Ectodermal cell (in vitro differentiated cells): Measurements from ENCODE around the gene AKAP5. TPM values are rescaled to one million over a fixed set of nuclear protein-coding genes. Genes with fewer than 3 reads are reported as not detected.
A peak's percentile ranks its signal among the peaks of the same experiment; 100 is the strongest.

ENCODE experiments used
- H3K27ac ChIP-seq: 2 replicates; pipeline ENCODE4 v1.7.0; 2013; ENCODE audit warnings: mild to moderate bottlenecking, low read depth, low read length; ENCODE audit not compliant: insufficient read depth, poor library complexity, severe bottlenecking
- H3K27me3 ChIP-seq: 2 replicates; pipeline ENCODE4 v1.7.0; 2013; ENCODE audit warnings: mild to moderate bottlenecking, low read length; ENCODE audit not compliant: insufficient read depth, control insufficient read depth, poor library complexity, severe bottlenecking
- H3K36me3 ChIP-seq: one replicate; pipeline ENCODE4 v1.7.0; 2013; ENCODE audit warnings: low read length; ENCODE audit not compliant: control insufficient read depth, insufficient read depth
- H3K4me1 ChIP-seq: one replicate; pipeline ENCODE4 v1.7.0; 2013; ENCODE audit warnings: low read length; ENCODE audit not compliant: control insufficient read depth, insufficient read depth
- H3K4me3 ChIP-seq: 2 replicates; pipeline ENCODE4 v1.7.0; 2013; ENCODE audit warnings: low read depth, low read length, control low read depth; ENCODE audit not compliant: insufficient read depth
- H3K9me3 ChIP-seq: 2 replicates; pipeline ENCODE4 v1.7.0; 2013; ENCODE audit warnings: mild to moderate bottlenecking, low read length, moderate library complexity; ENCODE audit not compliant: control insufficient read depth
- WGBS, 2 experiments: methylation state at CpG; one replicate each; pipeline ENCODE4 v1.1.7; 2013; ENCODE audit warnings: missing lambda C conversion rate in 2 of 2; 5-methylcytosine and 5-hydroxymethylcytosine counted together
- polyA plus RNA-seq, 4 experiments: library from polyadenylated mRNA; stranded (reverse); fragments of 50-300 nt; gene quantifications; one replicate each; pipeline ENCODE4 v1.2.3, GENCODE V29; 2013

Gene AKAP5, protein sequence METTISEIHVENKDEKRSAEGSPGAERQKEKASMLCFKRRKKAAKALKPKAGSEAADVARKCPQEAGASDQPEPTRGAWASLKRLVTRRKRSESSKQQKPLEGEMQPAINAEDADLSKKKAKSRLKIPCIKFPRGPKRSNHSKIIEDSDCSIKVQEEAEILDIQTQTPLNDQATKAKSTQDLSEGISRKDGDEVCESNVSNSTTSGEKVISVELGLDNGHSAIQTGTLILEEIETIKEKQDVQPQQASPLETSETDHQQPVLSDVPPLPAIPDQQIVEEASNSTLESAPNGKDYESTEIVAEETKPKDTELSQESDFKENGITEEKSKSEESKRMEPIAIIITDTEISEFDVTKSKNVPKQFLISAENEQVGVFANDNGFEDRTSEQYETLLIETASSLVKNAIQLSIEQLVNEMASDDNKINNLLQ
- polyA plus RNA-seq (2013, experiment 1 of 4): 1.7 TPM
- 2.0 TPM for polyA plus RNA-seq (2013, experiment 2 of 4)
- 1.6 TPM for polyA plus RNA-seq (2013, experiment 3 of 4)
- polyA plus RNA-seq (2013, experiment 4 of 4): 1.3 TPM

DNA sequence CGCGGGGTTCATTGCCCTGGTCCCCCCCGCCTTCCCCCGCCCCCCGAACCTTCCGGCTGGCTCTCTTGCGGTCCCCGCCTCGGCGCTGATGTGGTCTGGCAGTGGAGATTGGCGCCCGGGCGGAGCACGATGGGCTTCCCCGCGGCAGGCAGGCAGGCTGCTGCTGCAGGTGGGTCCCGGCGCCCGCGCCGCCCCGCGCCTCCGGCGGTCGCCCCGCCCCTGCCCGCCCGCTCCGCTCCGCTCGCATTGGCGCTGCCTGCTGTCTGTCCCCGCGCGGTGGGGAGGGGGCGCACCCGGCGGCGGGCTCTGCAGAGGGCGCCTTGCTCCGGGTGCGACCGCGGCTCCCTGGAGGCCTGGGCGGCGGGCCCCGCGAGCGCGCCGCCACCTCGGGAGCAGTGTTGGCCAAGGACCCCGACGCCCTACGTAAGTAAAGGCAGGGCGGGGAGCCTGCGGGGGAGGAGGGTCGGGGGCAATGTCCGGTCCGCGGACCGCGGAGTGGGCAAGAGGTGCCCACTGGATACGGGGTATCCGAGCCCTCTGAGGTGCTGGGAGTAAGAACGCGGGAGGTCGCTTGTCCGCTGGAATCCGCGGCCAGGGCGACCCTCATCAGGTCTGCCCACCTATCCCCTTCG, at the start of gene AKAP5:
Gene AKAP5 (plus strand): TSS at position 309 of the 632 bp plus-strand sequence. CDS start 2,896 bp downstream, outside the sequence.
- Histone ChIP-seq H3K27ac (no peak within 1 kb of the TSS), H3K27me3 (peaks cover 23% of the 10 kb centered on the region), H3K9me3 (no peaks in the 10 kb centered on the region), H3K4me3 (peak within 1 kb of the TSS; percentile 72), H3K4me1 (no peaks in the 10 kb centered on the region), H3K36me3 (no peaks in the 10 kb centered on the region)
- WGBS, 2 experiments: 0 to 1% methylated on average over 74 of the region's 74 CpGs

DNA sequence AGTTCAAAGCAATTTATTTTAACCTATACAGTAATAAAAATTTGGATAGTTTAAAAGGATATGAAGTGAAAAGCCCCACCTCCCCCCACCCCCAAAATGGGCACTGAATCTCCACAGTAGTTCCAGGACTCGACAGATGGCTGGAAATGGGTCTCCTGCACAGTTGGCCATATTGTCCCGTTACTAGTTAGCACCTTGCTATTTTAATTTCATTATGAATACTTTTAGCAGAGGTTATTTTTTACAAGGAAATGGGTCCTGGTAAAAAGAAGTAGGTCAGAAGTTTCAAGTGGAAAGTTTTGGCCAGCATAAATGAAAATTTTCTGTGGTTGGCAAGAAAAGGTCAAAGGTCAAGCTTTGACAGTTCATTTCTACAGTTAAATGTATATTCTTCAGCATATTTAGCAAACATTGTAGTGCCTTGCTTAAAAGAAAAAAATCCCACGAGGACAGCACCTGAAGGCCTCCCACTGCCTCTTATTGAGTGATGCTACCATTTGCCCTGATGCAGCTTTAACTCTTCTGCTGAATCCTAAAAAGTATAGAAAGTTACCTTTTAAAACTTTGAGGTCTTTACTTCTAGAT, 48.9 kb upstream of the AKAP5 start:
- Histone ChIP-seq H3K4me1 (no peaks in the 10 kb centered on the region), H3K27me3 (no peaks in the 10 kb centered on the region), H3K36me3 (peaks cover 37% of the 10 kb centered on the region), H3K9me3 (no peaks in the 10 kb centered on the region), H3K4me3 (no peak overlapping the region), H3K27ac (no peak overlapping the region)
- 84 to 90% methylated on average over 2 to 3 of the region's 3 CpGs for WGBS, 2 experiments

DNA sequence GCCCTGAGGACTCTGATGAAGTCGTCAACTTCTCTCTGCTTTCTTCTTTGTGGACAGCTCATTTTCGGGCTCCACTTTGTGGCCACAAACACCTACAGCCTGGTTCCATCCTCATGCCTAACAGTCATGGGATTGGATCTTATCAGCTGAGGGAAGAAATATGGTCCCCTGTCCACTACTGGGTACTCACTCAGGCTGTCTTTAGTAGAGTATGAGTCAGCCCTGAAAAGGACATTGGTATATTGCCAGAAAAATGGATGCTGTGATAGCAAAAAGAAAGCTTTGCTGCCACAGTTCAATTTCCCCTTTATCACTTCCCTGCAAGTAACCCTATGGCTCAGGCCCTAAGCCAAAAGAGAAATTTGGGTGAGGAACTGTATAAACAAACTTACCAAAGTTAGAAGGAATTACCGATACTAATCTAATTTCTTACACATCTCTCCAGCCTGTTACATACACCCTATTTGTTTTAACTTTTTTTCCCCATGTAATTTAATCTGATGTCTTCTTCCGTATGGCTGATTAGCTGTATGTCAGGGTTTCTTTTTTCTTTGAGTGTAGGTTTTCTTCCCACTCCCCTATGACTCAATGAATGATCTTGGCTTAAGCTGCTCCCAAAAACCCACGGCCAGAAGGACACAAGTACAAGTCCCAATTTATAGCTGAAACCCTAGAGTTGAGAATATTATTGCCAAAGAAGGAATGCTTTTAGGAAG, 48.1 kb upstream of the AKAP5 start:
- H3K27ac ChIP-seq: no peak overlapping the region
- H3K4me3 ChIP-seq: no peak overlapping the region
- 96 to 99% methylated on average over 4 to 5 of the region's 5 CpGs for WGBS, 2 experiments
- H3K36me3 ChIP-seq: peaks cover 33% of the 10 kb centered on the region
- no peaks in the 10 kb centered on the region for H3K9me3 ChIP-seq
- H3K27me3 ChIP-seq: no peaks in the 10 kb centered on the region
- no peaks in the 10 kb centered on the region for H3K4me1 ChIP-seq

DNA sequence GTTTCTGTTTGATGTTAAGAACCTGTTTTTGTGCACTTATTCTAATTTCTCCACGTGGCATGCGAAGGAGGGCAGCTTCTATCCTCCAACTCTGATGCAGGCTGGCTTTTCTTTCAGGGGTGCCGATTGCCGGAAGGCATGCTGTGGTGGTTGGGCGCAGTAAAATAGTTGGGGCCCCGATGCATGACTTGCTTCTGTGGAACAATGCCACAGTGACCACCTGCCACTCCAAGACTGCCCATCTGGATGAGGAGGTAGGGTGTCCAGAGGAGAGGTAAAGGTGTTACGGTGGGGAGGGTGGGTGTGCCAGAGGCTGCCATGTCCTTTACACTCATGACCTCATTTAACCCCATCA, 47.6 kb upstream of the AKAP5 start:
- no peaks in the 10 kb centered on the region for H3K27me3 ChIP-seq
- H3K36me3 ChIP-seq: peaks cover 34% of the 10 kb centered on the region
- H3K4me3 ChIP-seq: no peak overlapping the region
- no peak overlapping the region for H3K27ac ChIP-seq
- no peaks in the 10 kb centered on the region for H3K9me3 ChIP-seq
- WGBS, 2 experiments: 98 to 99% methylated on average over 6 of the region's 7 CpGs
- no peaks in the 10 kb centered on the region for H3K4me1 ChIP-seq

DNA sequence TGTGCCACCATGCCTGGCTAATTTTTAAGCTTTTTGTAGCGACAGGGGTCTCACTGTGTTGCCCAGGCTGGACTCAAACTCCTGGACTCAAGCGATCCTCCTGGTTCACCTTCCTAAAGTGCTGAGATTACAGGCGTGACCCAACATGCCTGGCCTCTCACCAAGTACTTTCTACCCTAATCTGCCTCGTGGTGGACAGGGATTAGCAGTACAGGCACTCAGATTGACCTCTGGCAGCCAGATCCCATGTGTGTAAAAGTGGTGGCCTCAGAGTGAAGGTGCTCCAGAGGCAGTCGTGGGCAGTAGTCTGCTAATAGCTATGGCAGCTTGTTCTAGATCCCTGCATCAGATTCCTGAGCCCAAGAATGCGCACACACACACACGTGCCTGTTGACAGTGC, 46.3 kb upstream of the AKAP5 start:
- Histone ChIP-seq H3K4me3 (no peak overlapping the region), H3K36me3 (peaks cover 35% of the 10 kb centered on the region), H3K27me3 (no peaks in the 10 kb centered on the region), H3K9me3 (no peaks in the 10 kb centered on the region), H3K4me1 (no peaks in the 10 kb centered on the region), H3K27ac (no peak overlapping the region)
- 90 to 91% methylated on average over 7 of the region's 7 CpGs for WGBS, 2 experiments

DNA sequence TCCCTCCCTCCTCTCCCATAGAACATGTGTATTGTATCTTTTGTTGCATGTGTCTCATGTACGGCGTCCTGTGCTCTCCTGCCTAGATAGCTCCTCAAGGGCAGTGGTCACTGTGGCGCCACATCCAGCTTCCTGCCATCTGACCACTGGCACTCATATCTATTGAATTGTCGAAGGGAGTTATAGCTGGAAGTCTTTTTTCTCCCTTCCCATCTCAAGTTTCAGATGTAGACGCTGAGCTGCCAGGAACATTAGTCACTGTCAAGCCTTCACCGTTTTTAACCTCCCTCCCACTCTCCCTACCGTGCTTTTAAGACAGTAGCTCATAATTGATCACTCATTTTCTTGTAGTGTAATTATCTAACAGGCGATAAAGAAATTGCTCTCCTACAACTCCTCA, 44.1 kb upstream of the AKAP5 start:
- H3K4me3 ChIP-seq: no peak overlapping the region
- H3K27ac ChIP-seq: no peak overlapping the region
- 89 to 91% methylated on average over 8 of the region's 8 CpGs for WGBS, 2 experiments
- H3K9me3 ChIP-seq: no peaks in the 10 kb centered on the region
- no peaks in the 10 kb centered on the region for H3K27me3 ChIP-seq
- H3K4me1 ChIP-seq: no peaks in the 10 kb centered on the region
- H3K36me3 ChIP-seq: peaks cover 23% of the 10 kb centered on the region

DNA sequence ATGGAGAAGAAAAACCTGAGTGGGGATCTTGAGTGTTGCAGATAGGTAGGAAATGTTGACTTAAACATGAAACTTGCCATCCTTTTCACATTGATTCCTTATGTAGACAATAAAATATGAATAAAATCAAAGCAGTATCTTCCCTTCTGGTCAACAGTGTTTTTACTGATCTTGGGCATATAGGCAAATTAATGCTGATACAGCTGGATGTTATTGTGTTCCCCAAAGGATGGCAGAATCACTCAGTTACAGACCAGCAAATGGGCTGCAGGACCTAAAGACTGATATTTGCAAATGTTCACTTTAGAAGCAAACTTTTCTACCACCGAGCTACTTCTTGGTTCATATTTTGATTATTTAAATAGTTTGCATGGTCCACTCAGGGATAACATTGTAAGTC, 43.3 kb upstream of the AKAP5 start:
- Histone ChIP-seq H3K9me3 (no peaks in the 10 kb centered on the region), H3K27me3 (no peaks in the 10 kb centered on the region), H3K4me3 (no peak overlapping the region), H3K27ac (no peak overlapping the region), H3K4me1 (no peaks in the 10 kb centered on the region), H3K36me3 (peaks cover 24% of the 10 kb centered on the region)
- WGBS, 2 experiments: 100% methylated on average over 1 of the region's 1 CpG

DNA sequence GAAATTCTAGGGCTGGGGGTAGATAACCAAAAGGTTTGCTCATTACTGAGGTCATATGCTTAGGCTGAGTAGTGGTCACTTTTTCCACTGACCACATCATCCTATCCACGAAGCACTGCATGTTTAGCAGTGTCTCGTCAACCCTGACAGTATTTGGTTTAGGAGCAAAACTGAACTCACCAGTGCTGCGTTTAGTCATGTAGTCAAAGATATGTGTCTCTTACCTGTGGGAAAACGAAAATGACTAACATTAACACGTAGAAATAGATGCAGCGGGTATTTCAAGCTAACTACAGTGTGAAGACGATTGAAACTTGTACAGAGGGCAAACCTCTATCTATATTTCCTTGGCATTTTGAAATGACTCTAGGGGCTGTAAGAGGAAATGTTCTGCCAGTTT, 42.5 kb upstream of the AKAP5 start:
- H3K4me3 ChIP-seq: no peak overlapping the region
- H3K36me3 ChIP-seq: peaks cover 30% of the 10 kb centered on the region
- H3K27ac ChIP-seq: no peak overlapping the region
- no peaks in the 10 kb centered on the region for H3K27me3 ChIP-seq
- WGBS, 2 experiments: 95 to 97% methylated on average over 7 of the region's 7 CpGs
- H3K9me3 ChIP-seq: no peaks in the 10 kb centered on the region
- H3K4me1 ChIP-seq: no peaks in the 10 kb centered on the region

DNA sequence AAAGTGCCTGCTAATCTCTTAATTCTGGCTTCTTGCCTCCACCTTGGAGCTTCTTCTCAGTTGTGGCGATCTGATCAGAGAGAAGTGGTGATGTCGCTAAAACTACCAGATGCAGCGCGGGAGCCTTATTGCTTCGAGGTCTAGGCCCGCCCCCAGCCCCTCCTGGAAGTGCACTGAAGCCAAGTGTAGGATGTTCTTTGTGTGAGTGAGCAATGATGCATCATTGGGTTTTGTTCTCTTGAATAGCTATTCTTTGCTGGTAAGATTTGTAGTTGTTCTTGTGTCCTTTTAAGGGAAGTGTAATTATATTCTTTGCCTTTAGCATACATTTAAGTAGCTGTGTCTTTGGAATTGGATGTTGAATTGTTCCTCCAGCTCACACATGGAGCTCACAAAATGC, 41.3 kb upstream of the AKAP5 start:
- no peak overlapping the region for H3K27ac ChIP-seq
- 93 to 97% methylated on average over 6 of the region's 6 CpGs for WGBS, 2 experiments
- no peak overlapping the region for H3K4me3 ChIP-seq
- H3K9me3 ChIP-seq: no peaks in the 10 kb centered on the region
- no peaks in the 10 kb centered on the region for H3K27me3 ChIP-seq
- no peaks in the 10 kb centered on the region for H3K4me1 ChIP-seq
- H3K36me3 ChIP-seq: peaks cover 26% of the 10 kb centered on the region

DNA sequence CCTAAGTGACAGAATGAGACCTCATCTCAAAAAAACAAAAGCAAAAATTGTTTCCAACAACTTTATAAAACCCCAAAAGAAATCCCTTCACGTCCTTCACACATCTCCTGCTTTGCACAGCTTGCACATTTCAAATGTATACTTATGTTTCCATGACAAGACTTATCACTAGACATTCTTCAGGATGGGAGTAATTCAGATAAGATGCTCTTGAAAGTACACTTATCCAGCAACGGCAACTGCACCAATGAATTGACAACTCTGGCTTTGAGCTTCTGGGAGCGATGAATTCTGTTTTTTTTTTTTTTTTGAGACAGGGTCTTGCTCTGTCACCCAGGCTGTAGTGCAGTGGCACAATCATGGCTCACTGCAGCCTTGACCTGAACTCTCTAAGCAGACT, 30.8 kb upstream of the AKAP5 start:
- Histone ChIP-seq H3K9me3 (no peaks in the 10 kb centered on the region), H3K27ac (no peak overlapping the region), H3K36me3 (peaks cover 34% of the 10 kb centered on the region), H3K27me3 (no peaks in the 10 kb centered on the region), H3K4me1 (no peaks in the 10 kb centered on the region), H3K4me3 (no peak overlapping the region)
- WGBS, 2 experiments: 92 to 94% methylated on average over 3 of the region's 3 CpGs
